OCI-LY7 (cell line): ENCODE data around the gene HSDL2. TPM values are rescaled to one million over a fixed set of nuclear protein-coding genes. Genes with fewer than 3 reads are reported as not detected.

Experiments used
- BruUV-seq: library from RNA; stranded (reverse); fragments of 400-500 nt; replicated peaks from 2 replicates; lab custom pipeline; 2021; lab: Mats Ljungman, UMichigan
- CTCF ChIA-PET: fragments of 300-600 bp; sonication (Branson Sonifier 250); formaldehyde crosslinking; loops from one replicate; lab custom pipeline; 2022; ENCODE audit warnings: antibody characterized with exemption; ENCODE audit not compliant: unreplicated experiment; lab: Charles Lee
- POLR2A ChIA-PET: fragments of 300-600 bp; sonication (Branson Sonifier 250); formaldehyde crosslinking; loops from one replicate; lab custom pipeline; 2022; ENCODE audit warnings: antibody characterized with exemption; lab: Charles Lee
- DNase-seq: peaks from one replicate; pipeline ENCODE4 v3.0.0-alpha.2; 2015; ENCODE audit warnings: low spot score
- H2AFZ ChIP-seq: fragments of 200-600 bp; sonication (generic), shearing (Covaris generic); 2 replicates; pipeline ENCODE4 v1.6.1; 2014; ENCODE audit warnings: mild to moderate bottlenecking, antibody characterized with exemption, low read length, moderate library complexity
- H3K27ac ChIP-seq: fragments of 200-600 bp; sonication (generic); 2 replicates; pipeline ENCODE4 v1.5.1; 2014; ENCODE audit warnings: mixed run types, low read depth, mild to moderate bottlenecking, moderate library complexity, low read length, inconsistent platforms; ENCODE audit not compliant: poor library complexity, severe bottlenecking
- H3K36me3 ChIP-seq: fragments of 200-600 bp; sonication (generic); 2 replicates; pipeline ENCODE4 v1.6.1; 2014; ENCODE audit warnings: mild to moderate bottlenecking, antibody characterized with exemption, low read length, moderate library complexity, mixed read lengths; ENCODE audit not compliant: insufficient read depth
- H3K4me1 ChIP-seq: fragments of 200-600 bp; sonication (generic); 2 replicates; pipeline ENCODE4 v1.5.1; 2014; ENCODE audit warnings: mild to moderate bottlenecking, low read length; ENCODE audit not compliant: insufficient read depth, poor library complexity, severe bottlenecking
- H3K4me2 ChIP-seq: fragments of 200-600 bp; sonication (generic); 2 replicates; pipeline ENCODE4 v1.6.1; 2014; ENCODE audit warnings: mild to moderate bottlenecking, low read length
- H3K4me3 ChIP-seq: fragments of 200-600 bp; sonication (generic); 2 replicates; pipeline ENCODE4 v1.5.1; 2014; ENCODE audit warnings: mild to moderate bottlenecking, low read depth, low read length; ENCODE audit not compliant: poor library complexity, severe bottlenecking
- H3K79me2 ChIP-seq: fragments of 200-600 bp; sonication (generic); 2 replicates; pipeline ENCODE4 v1.6.1; 2016; ENCODE audit warnings: low read depth, mild to moderate bottlenecking, low read length, moderate library complexity, mixed read lengths; ENCODE audit not compliant: insufficient read depth
- H3K9me2 ChIP-seq: fragments of 200-600 bp; sonication (generic); 2 replicates; pipeline ENCODE4 v1.6.1; 2016; ENCODE audit warnings: mild to moderate bottlenecking, low read length, mixed read lengths; ENCODE audit not compliant: insufficient read depth
- H3K9me3 ChIP-seq: fragments of 200-600 bp; sonication (generic); 2 replicates; pipeline ENCODE4 v1.6.1; 2014; ENCODE audit warnings: mild to moderate bottlenecking, mixed run types, low read length, mixed read lengths
- H4K20me1 ChIP-seq: fragments of 200-600 bp; sonication (generic); 2 replicates; pipeline ENCODE4 v1.6.1; 2014; ENCODE audit warnings: mild to moderate bottlenecking, antibody characterized with exemption, low read length, moderate library complexity, mixed read lengths; ENCODE audit not compliant: insufficient read depth
- CTCF ChIP-seq: fragments of 200-600 bp; sonication (generic); conservative IDR thresholded peaks from 2 replicates; pipeline ENCODE4 v1.5.1; 2014; ENCODE audit warnings: mild to moderate bottlenecking, antibody characterized with exemption, low read length, moderate library complexity, mixed read lengths
- EZH2phosphoT487 ChIP-seq: fragments of 200-600 bp; sonication (generic); IDR thresholded peaks from 2 replicates; pipeline ENCODE4 v1.6.1; 2018; ENCODE audit warnings: low read depth, borderline replicate concordance, mild to moderate bottlenecking, mixed run types, antibody characterized with exemption, low read length, moderate library complexity, mixed read lengths
- intact Hi-C: fragments of 100-400 bp; cut with micrococcal nuclease; formaldehyde crosslinking; loops from one replicate; pipeline ENCODE4 v1.10.0; 2022; ENCODE audit not compliant: unreplicated experiment
- total RNA-seq, 2 experiments: library from RNA; depleted of rRNA in 1 of 2; stranded (reverse); fragments of >200 nt in 1 of 2; shearing (Covaris generic) in 1 of 2; gene quantifications; 2 replicates each; pipeline ENCODE4 v1.2.3, GENCODE V29; 2014 to 2022

Gene HSDL2
- total RNA-seq, 2 experiments from 2014 or later: 12.7 to 16.6 TPM

- no peaks in the 10 kb centered on the region for H3K9me2 ChIP-seq
- no peak overlapping the region for H3K27ac ChIP-seq
- TF ChIP-seq EZH2phosphoT487 (no peak), CTCF (no peak)
- ChIA-PET POLR2A (interaction anchor here (0.7 kb wide), 1 partner anchor 96 kb away, joined by 3 read pairs; no protein-coding TSS in a partner anchor), CTCF (no interaction called here)
- H3K36me3 ChIP-seq: no peaks in the 10 kb centered on the region
- intact Hi-C loops: loop anchor here (5.0 kb wide), 1 partner anchor 335 kb away; the partner anchor contains the start of gene INIP
- TSS peak; percentile 47 for BruUV-seq
- peak overlapping the region; percentile 39; the same call in 1 of the 2 replicates for H3K4me2 ChIP-seq
- peaks cover 15% of the 10 kb centered on the region; the same call in 1 of the 2 replicates for H3K79me2 ChIP-seq
- H2AFZ ChIP-seq: no peak overlapping the region
- H3K9me3 ChIP-seq: no peaks in the 10 kb centered on the region
- H3K4me1 ChIP-seq: peaks cover 42% of the 10 kb centered on the region
- H3K4me3 ChIP-seq: no peak overlapping the region
- no peak for DNase-seq
- H4K20me1 ChIP-seq: no peaks in the 10 kb centered on the region
Observed at GRCh38 chr9:112382501-112383364, 2.8 kb downstream of the HSDL2 start.

GRCh38 chr9:112384219-112384618, 4.3 kb downstream of the HSDL2 start:
- Histone ChIP-seq H4K20me1 (no peaks in the 10 kb centered on the region), H3K9me3 (no peaks in the 10 kb centered on the region), H3K4me1 (peaks cover 32% of the 10 kb centered on the region), H3K9me2 (no peaks in the 10 kb centered on the region), H3K4me2 (peak overlapping the region; percentile 37; the same call in 1 of the 2 replicates), H3K27ac (no peak overlapping the region), H3K79me2 (peaks cover 15% of the 10 kb centered on the region; the same call in 1 of the 2 replicates), H3K4me3 (no peak overlapping the region), H3K36me3 (no peaks in the 10 kb centered on the region), H2AFZ (no peak overlapping the region)
- ChIA-PET POLR2A (interaction anchor here (0.5 to 0.8 kb wide), 4 partner anchors 14 to 334 kb away, joined by 3 to 4 read pairs (median 3); no protein-coding TSS in a partner anchor), CTCF (no interaction called here)
- DNase-seq: no peak
- no peak for TF ChIP-seq CTCF
- TF ChIP-seq EZH2phosphoT487: no peak
- no TSS peak for BruUV-seq
- intact Hi-C loops: loop anchor here (5.0 kb wide), 1 partner anchor 333 kb away; the partner anchor contains the start of gene INIP
